GM12801 (cell line): ENCODE results near the gene BDH1.

Experiments used
- TF ChIP-seq, protein P1 (sequence below): IDR thresholded peaks from one replicate; pipeline ENCODE4 v1.5.1; 2011; ENCODE audit warnings: control low read depth; ENCODE audit not compliant: insufficient read length; ENCODE audit errors: extremely low read depth

BDH1 gene

GRCh38 chr3:197584733-197585132, 29.0 kb upstream of the BDH1 start:
- TF ChIP-seq, protein P1, sequence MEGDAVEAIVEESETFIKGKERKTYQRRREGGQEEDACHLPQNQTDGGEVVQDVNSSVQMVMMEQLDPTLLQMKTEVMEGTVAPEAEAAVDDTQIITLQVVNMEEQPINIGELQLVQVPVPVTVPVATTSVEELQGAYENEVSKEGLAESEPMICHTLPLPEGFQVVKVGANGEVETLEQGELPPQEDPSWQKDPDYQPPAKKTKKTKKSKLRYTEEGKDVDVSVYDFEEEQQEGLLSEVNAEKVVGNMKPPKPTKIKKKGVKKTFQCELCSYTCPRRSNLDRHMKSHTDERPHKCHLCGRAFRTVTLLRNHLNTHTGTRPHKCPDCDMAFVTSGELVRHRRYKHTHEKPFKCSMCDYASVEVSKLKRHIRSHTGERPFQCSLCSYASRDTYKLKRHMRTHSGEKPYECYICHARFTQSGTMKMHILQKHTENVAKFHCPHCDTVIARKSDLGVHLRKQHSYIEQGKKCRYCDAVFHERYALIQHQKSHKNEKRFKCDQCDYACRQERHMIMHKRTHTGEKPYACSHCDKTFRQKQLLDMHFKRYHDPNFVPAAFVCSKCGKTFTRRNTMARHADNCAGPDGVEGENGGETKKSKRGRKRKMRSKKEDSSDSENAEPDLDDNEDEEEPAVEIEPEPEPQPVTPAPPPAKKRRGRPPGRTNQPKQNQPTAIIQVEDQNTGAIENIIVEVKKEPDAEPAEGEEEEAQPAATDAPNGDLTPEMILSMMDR, result no peak

GRCh38 chr3:197583371-197583770, 27.6 kb upstream of the BDH1 start:
- TF ChIP-seq, protein P1, result no peak

- TF ChIP-seq, protein P1, result no peak
These were observed 24.5 kb upstream of the BDH1 start for GRCh38 chr3:197580253-197580691.

GRCh38 chr3:197578376-197578775, 22.6 kb upstream of the BDH1 start:
- TF ChIP-seq, protein P1, result no peak

- TF ChIP-seq, protein P1, result no peak
These were observed 21.8 kb upstream of the BDH1 start for GRCh38 chr3:197577366-197578074.

DNA sequence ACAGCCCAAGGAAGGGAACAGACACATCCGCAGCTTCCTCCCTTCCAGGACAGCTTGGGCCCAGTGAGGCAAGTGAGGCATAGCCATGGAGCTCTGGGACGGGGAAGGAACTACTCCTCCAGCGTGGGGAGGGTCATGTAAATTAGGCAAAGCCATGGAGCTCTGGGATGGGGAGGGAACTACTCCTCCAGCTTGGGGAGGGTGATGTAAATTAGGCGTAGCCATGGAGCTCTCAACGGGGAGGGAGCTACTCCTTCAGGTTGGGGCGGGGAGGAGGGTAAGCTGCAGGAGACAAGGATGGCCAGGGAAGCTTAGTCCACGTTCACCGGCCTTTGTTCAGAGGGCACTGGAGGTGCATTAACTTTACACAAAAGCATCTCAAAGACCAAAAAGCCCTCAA, 21.1 kb upstream of the BDH1 start:
- TF ChIP-seq, protein P1, result no peak

DNA sequence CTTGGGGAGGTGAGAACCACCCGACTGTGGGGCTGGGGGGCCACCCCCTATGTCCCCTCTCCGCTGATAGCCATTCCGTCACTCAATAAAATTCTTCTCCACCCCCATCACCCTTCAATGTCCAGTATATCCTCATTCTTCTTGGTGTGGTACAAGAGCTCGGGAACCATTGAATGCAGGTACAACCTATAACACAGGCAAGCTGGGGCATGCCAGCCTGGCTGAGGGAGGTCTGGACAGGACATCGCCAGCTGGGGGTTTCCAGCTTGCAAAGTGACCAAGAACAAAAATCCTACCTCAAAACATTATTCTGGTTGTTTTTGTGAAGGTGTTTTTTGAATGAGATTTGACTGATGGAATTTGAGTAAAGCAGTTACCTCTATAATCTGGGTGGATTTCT, 19.6 kb upstream of the BDH1 start:
- TF ChIP-seq, protein P1, result no peak
